ENCODE results near the gene ORAI1. TPM values are rescaled to one million over a fixed set of nuclear protein-coding genes. Genes with fewer than 3 reads are reported as not detected.

The ORAI1 gene
- total and polyA plus RNA-seq, 11 donors: 4.5 to 18.8 (median 9.5) TPM

- no peaks in the 10 kb centered on the region for H3K27me3 ChIP-seq
- H3K9me3 ChIP-seq: no peaks in the 10 kb centered on the region
- H3K27ac ChIP-seq: no peak overlapping the region
- TF ChIP-seq CTCF (IDR thresholded peaks at IDR 0.05) (no peak), POLR2A (IDR thresholded peaks at IDR 0.05) (no peak)
- H3K4me3 ChIP-seq: no peak overlapping the region
- no peak for ATAC-seq
- peaks cover 0 to 10% (median 0%) of the 10 kb centered on the region in 12 donors for H3K4me1 ChIP-seq
- 85 to 94% (median 88%) methylated on average over 5 of the region's 5 CpGs for WGBS, 4 donors
- intact Hi-C loops (cut with DNase I): no loop called here
- DNase-seq: no peak
- no peaks in the 10 kb centered on the region for H3K36me3 ChIP-seq
These were observed 7.6 kb upstream of the ORAI1 start for GRCh38 chr12:121618659-121619233.

DNA sequence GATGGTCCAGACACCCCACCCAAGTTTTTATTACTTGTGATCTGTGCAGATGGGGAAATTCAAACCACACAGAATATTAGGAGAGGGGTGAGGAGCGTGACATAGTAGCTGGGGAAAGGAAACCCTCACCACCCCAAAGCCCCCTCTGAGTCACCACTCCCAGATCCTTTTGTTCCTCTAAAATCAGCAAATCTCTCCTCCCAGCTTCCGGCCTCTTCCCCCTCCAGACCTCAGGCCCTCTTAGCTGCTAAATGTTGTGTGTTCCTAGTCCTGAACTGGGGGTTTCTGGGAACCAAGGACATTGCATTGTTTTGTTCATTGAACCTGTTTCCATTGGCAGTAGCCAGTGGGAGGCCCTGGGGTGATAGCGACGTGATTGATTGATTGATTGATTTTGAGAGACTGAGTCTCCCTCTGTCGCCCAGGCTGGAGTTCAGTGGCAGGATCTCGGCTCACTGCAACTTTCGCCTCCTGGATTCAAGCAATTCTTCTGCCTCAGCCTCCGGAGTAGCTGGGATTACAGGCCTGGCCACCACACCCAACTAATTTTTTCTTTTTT, 5.9 kb upstream of the ORAI1 start:
- intact Hi-C loops (cut with DNase I): loop anchor here in 8 of 10 donors (5.0 to 10.0 kb wide), 6 partner anchors 53 to 118 kb away; no protein-coding TSS in a partner anchor
- ATAC-seq (peak in 2 of 4 donors; percentile 22 to 39), DNase-seq (no peak)
- TF ChIP-seq CTCF (IDR thresholded peaks at IDR 0.05) (no peak), POLR2A (IDR thresholded peaks at IDR 0.05) (no peak)
- no peaks in the 10 kb centered on the region for H3K36me3 ChIP-seq
- no peaks in the 10 kb centered on the region for H3K9me3 ChIP-seq
- H3K27ac ChIP-seq: peak overlapping the region in 1 of 12 donors; percentile 27
- no peak overlapping the region for H3K4me3 ChIP-seq
- H3K4me1 ChIP-seq: peaks cover 0 to 20% (median 5%) of the 10 kb centered on the region in 12 donors
- 78 to 84% (median 81%) methylated on average over 8 of the region's 8 CpGs for WGBS, 4 donors
- H3K27me3 ChIP-seq: no peaks in the 10 kb centered on the region

GRCh38 chr12:121626853-121627640, 717 bp downstream of the ORAI1 start:
- peak; percentile 49 to 83 (median 57) for DNase-seq
- Histone ChIP-seq H3K27me3 (no peaks in the 10 kb centered on the region), H3K9me3 (no peaks in the 10 kb centered on the region), H3K36me3 (no peaks in the 10 kb centered on the region), H3K4me1 (peaks cover 0 to 59% (median 30%) of the 10 kb centered on the region in 12 donors), H3K27ac (peak overlapping the region; percentile 5 to 98 (median 90)), H3K4me3 (peak overlapping the region; percentile 38 to 89 (median 76))
- TF ChIP-seq CTCF (IDR thresholded peaks at IDR 0.05): peak in 2 of 12 donors; percentile 1 to 29
- no peak for TF ChIP-seq POLR2A (IDR thresholded peaks at IDR 0.05)
- 1 to 3% (median 1%) methylated on average over 15 to 53 of the region's 53 CpGs for WGBS, 4 donors
- ATAC-seq: peak; percentile 7 to 53 (median 46)
- intact Hi-C loops (cut with DNase I): loop anchor here in 8 of 10 donors (2.0 to 10.0 kb wide), 9 partner anchors 45 to 130 kb away; partner anchors contain the start of gene KDM2B (in 3 of the 8)

DNA sequence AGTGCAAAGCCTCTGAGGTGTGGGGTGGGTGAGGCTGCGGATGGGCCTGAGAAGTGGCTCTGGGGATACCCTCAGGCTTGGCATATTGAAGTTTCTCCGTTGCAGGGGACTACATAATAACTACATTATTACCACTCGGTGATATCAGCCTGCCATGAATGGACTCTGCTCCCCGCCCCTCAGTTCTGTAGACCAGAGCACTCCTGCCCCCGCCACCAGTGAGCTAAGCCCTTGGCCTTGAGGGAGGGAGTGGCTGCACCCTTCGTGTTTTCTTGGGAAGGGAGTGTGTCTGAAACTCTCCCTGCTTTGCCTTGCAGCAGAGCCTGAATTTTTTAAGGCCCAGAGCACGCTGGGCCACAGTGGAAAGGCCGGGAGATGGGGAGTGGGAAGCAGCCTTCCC, 1.7 kb downstream of the ORAI1 start:
- Histone ChIP-seq H3K36me3 (no peaks in the 10 kb centered on the region), H3K4me3 (peak overlapping the region in 10 of 12 donors; percentile 62 to 89 (median 78)), H3K27me3 (no peaks in the 10 kb centered on the region), H3K9me3 (no peaks in the 10 kb centered on the region), H3K4me1 (peaks cover 0 to 69% (median 33%) of the 10 kb centered on the region in 12 donors), H3K27ac (peak overlapping the region in 7 of 12 donors; percentile 81 to 98 (median 90))
- ATAC-seq: no peak
- TF ChIP-seq CTCF (IDR thresholded peaks at IDR 0.05) (no peak), POLR2A (IDR thresholded peaks at IDR 0.05) (no peak)
- peak in 1 of 5 donors; percentile 34 for DNase-seq
- intact Hi-C loops (cut with DNase I): loop anchor here in 9 of 10 donors (2.0 to 10.0 kb wide), 8 partner anchors 31 to 131 kb away; partner anchors contain the start of gene KDM2B (in 2 of the 9)
- WGBS, 4 donors: 74 to 86% (median 79%) methylated on average over 8 of the region's 8 CpGs

Measured in heart left ventricle (tissue), 16 donors.